Measurements from ENCODE around the gene ITGA1.
"Not testable (repeated sequence)": the region's sequence is repeated elsewhere in the genome, so short reads cannot be mapped to it uniquely, and the experiment has no call there.

Gene ITGA1

DNA sequence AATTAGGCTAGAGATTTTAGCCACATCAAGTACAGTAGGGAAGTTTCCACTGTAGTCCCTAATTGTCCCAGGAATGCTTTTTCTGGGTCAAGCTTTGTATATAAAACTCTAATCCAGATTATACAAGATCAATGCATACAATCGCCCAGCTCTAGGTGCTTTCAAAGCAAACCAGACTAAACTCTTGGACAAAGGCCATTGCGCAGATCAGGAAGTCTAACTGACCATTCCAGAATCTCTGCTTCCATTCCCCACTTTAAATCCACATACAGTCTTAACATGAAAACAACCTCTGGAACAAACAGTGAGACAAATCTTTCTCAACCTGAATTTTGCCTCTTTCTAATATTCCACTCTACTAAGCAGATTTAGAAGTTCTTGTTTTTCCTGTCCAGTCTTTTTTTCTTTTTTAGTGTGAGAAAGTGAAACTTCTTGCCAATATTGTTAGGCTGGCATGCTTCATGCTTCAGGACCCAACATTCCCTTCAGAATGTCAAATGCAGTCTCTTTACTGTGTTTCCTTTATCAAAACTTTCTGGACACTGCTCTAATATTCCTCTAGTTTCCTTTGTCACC lies 76.1 kb downstream of the ITGA1 start (continued):
- TF ChIP-seq GLI2 (tag by site-specific recombination; IDR thresholded peaks at IDR 0.05; ENCODE audit: borderline replicate concordance, low read depth): no peak

DNA sequence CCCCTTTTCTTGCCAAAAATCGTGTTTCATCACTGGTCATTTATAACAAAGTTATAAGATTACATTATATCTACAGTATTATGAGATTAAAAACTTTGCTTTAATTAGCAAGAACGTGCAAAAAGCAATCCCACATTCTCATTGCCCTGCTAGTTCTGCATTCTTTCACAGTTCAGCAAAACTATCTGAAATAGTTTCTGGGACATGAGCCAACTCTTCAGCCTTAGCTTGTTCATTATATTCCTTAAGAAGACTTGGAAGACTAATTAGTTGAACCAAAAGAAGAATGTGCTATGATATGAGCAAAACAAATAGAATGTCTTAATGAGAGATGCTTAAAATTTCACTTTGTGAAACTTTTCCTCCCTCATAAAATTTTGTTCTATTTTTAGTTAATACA lies 76.7 kb downstream of the ITGA1 start:
- H3K4me1 ChIP-seq (ENCODE audit: control insufficient read depth, insufficient read depth, low read length): peaks cover 7% of the 10 kb centered on the region; the same call in 1 of the 2 replicates
- H3K36me3 ChIP-seq (ENCODE audit: control insufficient read depth in 2 of 2, insufficient read depth in 1 of 2, low read length in 2 of 2): no peaks in the 10 kb centered on the region; a peak in 1 of 3 replicates
- H3K27ac ChIP-seq (ENCODE audit: extremely low read depth, low read depth, low read length): no peak overlapping the region
- POLR2A ChIA-PET: no interaction called here
- H3K4me3 ChIP-seq (ENCODE audit: low read depth, low read length): no peak overlapping the region
- CTCF ChIA-PET: no interaction called here
- no peak for TF ChIP-seq ZNF600 (tag by site-specific recombination; IDR thresholded peaks at IDR 0.05)
- TF ChIP-seq, protein P1, sequence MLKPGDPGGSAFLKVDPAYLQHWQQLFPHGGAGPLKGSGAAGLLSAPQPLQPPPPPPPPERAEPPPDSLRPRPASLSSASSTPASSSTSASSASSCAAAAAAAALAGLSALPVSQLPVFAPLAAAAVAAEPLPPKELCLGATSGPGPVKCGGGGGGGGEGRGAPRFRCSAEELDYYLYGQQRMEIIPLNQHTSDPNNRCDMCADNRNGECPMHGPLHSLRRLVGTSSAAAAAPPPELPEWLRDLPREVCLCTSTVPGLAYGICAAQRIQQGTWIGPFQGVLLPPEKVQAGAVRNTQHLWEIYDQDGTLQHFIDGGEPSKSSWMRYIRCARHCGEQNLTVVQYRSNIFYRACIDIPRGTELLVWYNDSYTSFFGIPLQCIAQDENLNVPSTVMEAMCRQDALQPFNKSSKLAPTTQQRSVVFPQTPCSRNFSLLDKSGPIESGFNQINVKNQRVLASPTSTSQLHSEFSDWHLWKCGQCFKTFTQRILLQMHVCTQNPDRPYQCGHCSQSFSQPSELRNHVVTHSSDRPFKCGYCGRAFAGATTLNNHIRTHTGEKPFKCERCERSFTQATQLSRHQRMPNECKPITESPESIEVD (tag by site-specific recombination; IDR thresholded peaks at IDR 0.05): peak; percentile 33; the same call in 1 of the 2 replicates
- no peaks in the 10 kb centered on the region for H3K9me3 ChIP-seq (ENCODE audit: control insufficient read depth, insufficient read depth, low read depth, low read length)

DNA sequence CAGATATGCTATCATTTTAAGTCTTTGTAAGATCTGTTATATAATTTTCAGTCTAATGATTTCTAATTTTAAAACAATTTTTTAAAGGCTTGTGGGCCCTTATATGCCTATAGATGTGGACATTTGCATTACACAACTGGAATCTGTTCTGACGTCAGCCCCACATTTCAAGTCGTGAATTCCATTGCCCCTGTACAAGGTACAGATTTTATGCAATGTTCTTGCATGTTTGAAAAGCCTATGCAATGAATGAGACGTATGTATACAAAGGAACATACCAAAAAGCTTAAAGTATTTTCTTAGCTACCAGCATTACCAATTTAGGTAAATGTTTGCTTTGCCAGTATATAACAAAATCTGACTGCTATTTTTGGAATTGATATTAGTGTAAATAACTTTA lies 77.2 kb downstream of the ITGA1 start:
- Histone ChIP-seq H3K27ac (ENCODE audit: extremely low read depth, low read depth, low read length) (no peak overlapping the region), H3K4me1 (ENCODE audit: control insufficient read depth, insufficient read depth, low read length) (peaks cover 7% of the 10 kb centered on the region; the same call in 1 of the 2 replicates), H3K9me3 (ENCODE audit: control insufficient read depth, insufficient read depth, low read depth, low read length) (no peaks in the 10 kb centered on the region), H3K36me3 (ENCODE audit: control insufficient read depth in 2 of 2, insufficient read depth in 1 of 2, low read length in 2 of 2) (no peaks in the 10 kb centered on the region; a peak in 1 of 3 replicates), H3K4me3 (ENCODE audit: low read depth, low read length) (no peak overlapping the region)
- ChIA-PET POLR2A (no interaction called here), CTCF (no interaction called here)
- TF ChIP-seq ZNF76 (tag by site-specific recombination; IDR thresholded peaks at IDR 0.05; ENCODE audit: borderline replicate concordance, low read depth) (no peak), GLI4 (tag by site-specific recombination; IDR thresholded peaks at IDR 0.05) (no peak), ZNF157 (tag by site-specific recombination; IDR thresholded peaks at IDR 0.05) (no peak), HOXD13 (CRISPR knock-in tag; IDR thresholded peaks at IDR 0.05; ENCODE audit: borderline replicate concordance) (no peak)

DNA sequence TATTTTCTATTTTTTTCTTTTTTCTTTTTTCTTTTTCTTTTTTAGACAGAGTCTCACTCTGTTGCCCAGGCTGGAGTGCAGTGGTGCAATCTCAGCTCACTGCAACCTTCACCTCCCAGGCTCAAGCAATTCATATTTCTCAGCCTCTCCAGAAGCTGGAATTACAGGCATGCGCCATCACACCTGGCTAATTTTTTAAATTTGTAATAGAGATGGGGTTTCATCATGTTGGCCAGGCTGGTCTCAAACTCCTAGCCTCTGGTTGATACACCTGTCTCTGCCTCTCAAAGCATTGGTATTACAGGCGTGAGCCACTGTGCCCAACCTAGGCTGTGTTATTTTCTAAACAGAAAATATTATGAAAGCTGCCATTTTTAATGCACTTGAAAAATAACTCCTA lies 78.3 kb downstream of the ITGA1 start:
- H3K9me3 ChIP-seq (ENCODE audit: control insufficient read depth, insufficient read depth, low read depth, low read length); H3K36me3 ChIP-seq (ENCODE audit: control insufficient read depth in 2 of 2, insufficient read depth in 1 of 2, low read length in 2 of 2); POLR2A ChIA-PET; H3K4me1 ChIP-seq (ENCODE audit: control insufficient read depth, insufficient read depth, low read length); H3K27ac ChIP-seq (ENCODE audit: extremely low read depth, low read depth, low read length); H3K4me3 ChIP-seq (ENCODE audit: low read depth, low read length); CTCF ChIA-PET: not testable (repeated sequence)

DNA sequence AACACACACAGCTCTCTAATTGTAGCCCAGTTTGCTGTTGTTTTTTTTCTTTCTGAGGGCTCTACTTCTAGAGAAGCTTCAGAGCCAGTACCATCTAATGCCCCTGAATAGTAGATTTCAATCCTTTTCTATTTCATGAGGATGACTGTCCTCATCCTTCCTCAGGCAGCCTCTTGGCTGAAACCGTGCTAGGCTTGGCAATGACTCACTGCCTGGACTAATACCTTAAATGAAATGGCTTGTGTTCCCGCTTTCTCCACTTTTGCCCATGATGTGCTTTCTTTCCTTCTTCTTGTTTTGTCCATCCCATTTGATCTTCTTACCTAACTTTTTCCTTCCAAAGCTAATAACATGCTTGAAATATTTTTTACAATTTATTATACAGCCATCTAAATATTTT lies 80.1 kb downstream of the ITGA1 start:
- POLR2A ChIA-PET: no interaction called here

More for the DNA sequence above, 80.1 kb downstream of the ITGA1 start:
- TF ChIP-seq ZBTB8A (tag by site-specific recombination; IDR thresholded peaks at IDR 0.05) (no peak), ZNF292 (tag by site-specific recombination; IDR thresholded peaks at IDR 0.05; ENCODE audit: borderline replicate concordance, low read depth) (no peak), MEIS1 (CRISPR knock-in tag; IDR thresholded peaks at IDR 0.05; ENCODE audit: borderline replicate concordance) (no peak), ZNF473 (tag by site-specific recombination; IDR thresholded peaks at IDR 0.05) (no peak), ZNF621 (tag by site-specific recombination; IDR thresholded peaks at IDR 0.05) (no peak), ZNF670 (tag by site-specific recombination; IDR thresholded peaks at IDR 0.05; ENCODE audit: low read depth) (no peak), ZBTB17 (tag by site-specific recombination; IDR thresholded peaks at IDR 0.05) (no peak), ZNF596 (tag by site-specific recombination; IDR thresholded peaks at IDR 0.05) (no peak), MYNN (tag by site-specific recombination; IDR thresholded peaks at IDR 0.05; ENCODE audit: borderline replicate concordance) (no peak), ZNF175 (tag by site-specific recombination; IDR thresholded peaks at IDR 0.05) (no peak), ZNF394 (tag by site-specific recombination; IDR thresholded peaks at IDR 0.05; ENCODE audit: borderline replicate concordance) (no peak), ZNF140 (tag by site-specific recombination; IDR thresholded peaks at IDR 0.05) (no peak), REPIN1 (tag by site-specific recombination; IDR thresholded peaks at IDR 0.05; ENCODE audit: low read depth) (no peak), ZNF311 (tag by site-specific recombination; IDR thresholded peaks at IDR 0.05; ENCODE audit: borderline replicate concordance) (no peak)
- TF ChIP-seq, protein P2, sequence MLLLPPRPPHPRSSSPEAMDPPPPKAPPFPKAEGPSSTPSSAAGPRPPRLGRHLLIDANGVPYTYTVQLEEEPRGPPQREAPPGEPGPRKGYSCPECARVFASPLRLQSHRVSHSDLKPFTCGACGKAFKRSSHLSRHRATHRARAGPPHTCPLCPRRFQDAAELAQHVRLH (tag by site-specific recombination; IDR thresholded peaks at IDR 0.05): no peak
- CTCF ChIA-PET: interaction anchor here (0.6 kb wide), 1 partner anchor 554 kb away, joined by 3 read pairs; no protein-coding TSS in a partner anchor
- Histone ChIP-seq H3K4me3 (ENCODE audit: low read depth, low read length) (no peak overlapping the region), H3K4me1 (ENCODE audit: control insufficient read depth, insufficient read depth, low read length) (peaks cover 7% of the 10 kb centered on the region; the same call in 1 of the 2 replicates), H3K9me3 (ENCODE audit: control insufficient read depth, insufficient read depth, low read depth, low read length) (no peaks in the 10 kb centered on the region), H3K27ac (ENCODE audit: extremely low read depth, low read depth, low read length) (no peak overlapping the region), H3K36me3 (ENCODE audit: control insufficient read depth in 2 of 2, insufficient read depth in 1 of 2, low read length in 2 of 2) (no peaks in the 10 kb centered on the region; a peak in 1 of 3 replicates)
